ENCODE data around the gene OTOA. TPM values are rescaled to one million over a fixed set of nuclear protein-coding genes. Genes with fewer than 3 reads are reported as not detected.
"Not testable (repeated sequence)": the region's sequence is repeated elsewhere in the genome, so short reads cannot be mapped to it uniquely, and the experiment has no call there.

OTOA gene
- not detected for total RNA-seq

DNA sequence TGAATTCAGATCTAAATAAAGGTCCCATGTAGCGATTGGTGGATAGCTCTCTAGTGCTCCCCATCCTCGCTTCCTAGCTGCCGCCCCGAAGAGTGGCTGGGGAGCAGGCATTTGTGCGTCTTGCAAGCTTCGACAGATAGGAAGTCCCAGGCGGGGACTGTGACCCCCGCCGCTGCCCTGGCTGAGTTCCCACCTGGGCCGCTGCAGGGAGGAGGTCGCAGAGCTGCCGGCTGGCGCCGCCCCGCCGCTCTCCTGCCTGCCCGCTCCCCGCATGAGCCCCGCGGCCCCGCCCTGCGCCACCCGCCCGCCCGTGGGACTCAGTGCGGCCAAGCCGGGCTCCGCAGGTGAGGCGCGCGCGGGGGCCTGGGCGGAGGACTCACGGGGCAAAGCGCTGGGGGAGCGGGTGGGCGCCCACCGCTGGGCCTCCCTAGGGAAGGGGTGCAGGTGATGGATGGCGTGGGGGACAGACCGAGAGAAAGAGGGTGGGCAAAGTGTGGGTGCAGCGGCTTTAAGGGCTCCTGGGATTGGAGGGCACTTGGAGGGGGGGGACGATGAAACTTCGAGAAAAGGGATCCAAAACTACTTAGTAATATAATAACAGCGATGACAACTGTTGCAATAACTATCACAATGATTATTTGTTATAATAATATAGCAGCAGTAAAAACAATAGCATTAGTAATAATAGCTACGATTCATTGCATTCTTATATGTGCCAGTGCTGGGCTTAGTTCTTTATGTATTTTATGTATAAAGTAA is at the start of gene OTOA:
Gene OTOA, plus strand, starts transcription at position 80 of the 759 bp plus-strand sequence. CDS start 14,547 bp downstream, outside the sequence.
- peak within 1 kb of the TSS; percentile 61 for H3K4me3 Mint-ChIP-seq
- ATAC-seq = peak; percentile 89 to 92
- peaks cover 21% of the 10 kb centered on the region for H3K4me1 Mint-ChIP-seq (ENCODE audit: low read depth)
- peaks cover 2% of the 10 kb centered on the region for H3K27me3 Mint-ChIP-seq (ENCODE audit: low read depth)
- H3K9me3 Mint-ChIP-seq = no peaks in the 10 kb centered on the region
- no peaks in the 10 kb centered on the region for H3K36me3 Mint-ChIP-seq (ENCODE audit: insufficient read depth)
- peak; percentile 18 for DNase-seq

DNA sequence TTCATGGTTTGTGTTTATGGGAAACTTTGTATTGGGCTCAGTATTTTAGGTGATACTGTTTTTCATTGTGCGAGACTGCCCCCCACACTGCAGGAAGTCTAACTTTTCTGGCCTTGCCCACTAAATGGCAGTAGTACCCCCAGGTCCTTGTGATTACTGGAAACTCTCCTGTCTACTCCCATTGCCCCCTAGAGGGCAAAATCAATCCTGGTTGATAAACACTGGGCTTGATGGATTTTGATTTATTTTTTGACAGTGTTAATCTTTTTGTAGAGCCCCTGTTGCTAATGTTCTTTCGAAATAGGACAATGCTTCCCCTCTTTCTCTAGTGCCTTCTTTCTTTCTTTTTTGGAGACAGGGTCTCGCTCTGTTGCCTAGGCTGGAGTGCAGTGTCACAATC is 48.9 kb upstream of the OTOA start:
- no peak overlapping the region for H3K4me3 Mint-ChIP-seq
- H3K27me3 Mint-ChIP-seq (ENCODE audit: low read depth) = no peaks in the 10 kb centered on the region
- H3K36me3 Mint-ChIP-seq (ENCODE audit: insufficient read depth) = peaks cover 6% of the 10 kb centered on the region
- ATAC-seq = no peak
- H3K4me1 Mint-ChIP-seq (ENCODE audit: low read depth) = peaks cover 68% of the 10 kb centered on the region
- no peaks in the 10 kb centered on the region for H3K9me3 Mint-ChIP-seq
- DNase-seq = no peak

DNA sequence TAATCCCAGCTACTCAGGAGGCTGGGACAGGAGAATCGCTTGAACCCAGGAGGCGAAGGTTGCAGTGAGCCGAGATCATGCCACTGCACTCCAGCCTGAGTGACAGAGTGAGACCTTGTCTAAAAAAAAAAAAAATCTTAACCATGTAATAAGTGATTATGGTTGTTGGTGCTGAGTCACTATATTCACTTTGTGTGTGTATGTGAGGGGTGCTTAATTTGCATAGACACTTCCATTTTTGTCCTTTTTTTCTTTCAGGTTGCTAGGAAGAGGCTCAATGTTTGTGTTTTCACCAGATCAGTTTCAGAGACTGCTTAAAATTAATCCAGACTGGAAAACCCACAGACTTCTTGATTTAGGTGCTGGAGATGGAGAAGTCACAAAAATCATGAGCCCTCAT is 46.2 kb upstream of the OTOA start:
- Mint-ChIP-seq H3K4me3 (no peak overlapping the region), H3K4me1 (ENCODE audit: low read depth) (peaks cover 57% of the 10 kb centered on the region), H3K36me3 (ENCODE audit: insufficient read depth) (peaks cover 12% of the 10 kb centered on the region), H3K9me3 (no peaks in the 10 kb centered on the region), H3K27me3 (ENCODE audit: low read depth) (no peaks in the 10 kb centered on the region)
- ATAC-seq (no peak), DNase-seq (no peak)

DNA sequence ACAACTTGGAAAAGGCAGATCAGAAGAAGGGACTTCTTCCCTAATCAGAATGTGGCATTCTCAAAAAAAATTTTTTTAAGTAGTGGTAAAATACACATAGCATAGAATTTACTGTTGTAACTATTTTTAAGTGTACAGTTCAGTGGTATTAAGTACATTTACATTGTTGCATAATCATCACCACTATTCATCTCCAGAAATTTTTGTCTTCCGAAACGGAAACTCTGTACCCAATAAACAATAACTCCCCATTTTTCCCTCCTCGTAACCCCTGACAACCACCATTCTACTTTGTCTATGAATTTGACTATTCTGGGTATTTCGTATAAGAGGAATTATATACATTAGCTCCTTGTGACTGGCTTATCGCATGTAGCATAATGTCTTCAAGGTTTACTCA is 45.5 kb upstream of the OTOA start:
- ATAC-seq (no peak), DNase-seq (no peak)
- no peak overlapping the region for H3K4me3 Mint-ChIP-seq
- H3K4me1 Mint-ChIP-seq (ENCODE audit: low read depth) = peaks cover 56% of the 10 kb centered on the region
- H3K36me3 Mint-ChIP-seq (ENCODE audit: insufficient read depth) = peaks cover 15% of the 10 kb centered on the region
- H3K27me3 Mint-ChIP-seq (ENCODE audit: low read depth) = no peaks in the 10 kb centered on the region
- no peaks in the 10 kb centered on the region for H3K9me3 Mint-ChIP-seq

DNA sequence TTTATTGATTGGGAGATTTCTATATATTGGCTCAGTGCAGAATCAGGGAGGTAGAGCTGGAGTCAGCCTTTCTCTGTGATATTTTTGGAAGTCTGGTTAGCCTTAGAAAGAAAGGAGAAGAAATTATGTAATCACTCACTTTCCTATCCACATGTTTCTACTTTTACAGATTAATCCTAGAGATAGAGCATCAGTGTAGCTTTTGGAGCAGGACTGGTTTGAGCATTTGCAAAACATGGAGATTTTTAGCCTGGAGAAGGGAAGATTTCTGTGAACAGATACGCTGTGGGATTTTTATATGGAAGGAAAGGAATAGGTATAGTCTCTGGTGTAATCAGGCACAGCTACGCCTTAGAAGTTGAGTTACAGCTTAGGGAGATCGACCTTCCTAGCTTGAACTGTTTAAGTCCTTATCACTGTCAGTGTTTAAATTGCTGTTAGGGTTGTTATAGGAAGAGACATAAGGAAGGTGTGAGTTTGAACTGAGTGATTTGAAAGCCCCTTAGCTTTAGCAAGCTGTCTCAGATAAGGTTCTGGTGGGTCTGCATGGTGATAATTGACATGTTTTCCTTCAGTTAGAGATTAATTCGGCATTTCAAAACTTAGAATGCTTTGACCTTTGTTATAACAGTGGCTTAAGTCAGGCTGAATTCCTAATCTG is 43.9 kb upstream of the OTOA start:
- Mint-ChIP-seq H3K4me3 (no peak overlapping the region), H3K9me3 (no peaks in the 10 kb centered on the region), H3K4me1 (ENCODE audit: low read depth) (peaks cover 52% of the 10 kb centered on the region), H3K36me3 (ENCODE audit: insufficient read depth) (peaks cover 20% of the 10 kb centered on the region), H3K27me3 (ENCODE audit: low read depth) (no peaks in the 10 kb centered on the region)
- ATAC-seq (no peak), DNase-seq (no peak)

DNA sequence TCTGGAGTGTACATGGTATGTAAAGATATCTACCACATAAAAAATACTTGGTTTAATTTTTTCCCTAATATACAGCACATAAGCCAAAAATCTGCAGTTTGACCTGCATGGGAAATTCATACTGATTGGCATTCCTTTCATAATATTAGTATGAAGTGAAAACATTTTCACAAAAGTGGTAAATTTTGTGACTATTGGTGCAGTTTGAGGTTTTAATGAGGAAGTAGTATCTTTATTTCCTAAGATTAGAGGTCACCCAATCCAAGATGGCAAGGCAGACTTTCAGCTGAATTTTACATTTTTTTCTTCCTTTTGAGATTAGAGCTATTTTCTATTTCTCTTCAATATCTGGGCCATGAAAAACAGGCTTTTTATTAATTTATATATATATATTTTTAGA is 43.2 kb upstream of the OTOA start:
- Mint-ChIP-seq H3K36me3 (ENCODE audit: insufficient read depth) (peaks cover 24% of the 10 kb centered on the region), H3K4me1 (ENCODE audit: low read depth) (peaks cover 49% of the 10 kb centered on the region), H3K9me3 (no peaks in the 10 kb centered on the region)

DNA sequence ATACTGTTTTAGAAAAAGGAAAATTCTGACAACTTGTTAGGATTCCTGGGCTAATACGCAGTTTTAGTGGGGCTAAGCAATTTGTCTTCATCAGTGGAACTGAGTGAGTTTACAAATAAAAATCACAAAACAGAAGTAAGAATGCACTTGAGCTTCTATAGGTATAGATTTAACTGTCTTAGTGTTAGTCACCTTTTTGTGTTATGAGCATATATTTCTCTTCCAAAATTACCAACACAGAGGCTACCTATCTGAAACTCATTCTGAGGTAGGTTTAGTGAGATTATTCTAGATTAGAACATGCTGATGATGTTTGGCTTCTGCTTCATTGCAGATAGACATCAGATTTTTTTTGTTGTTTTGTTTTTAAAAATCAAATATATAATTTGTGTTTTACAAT is 41.2 kb upstream of the OTOA start:
- H3K36me3 Mint-ChIP-seq (ENCODE audit: insufficient read depth) = peaks cover 34% of the 10 kb centered on the region
- DNase-seq (no peak), ATAC-seq (no peak)
- H3K27me3 Mint-ChIP-seq (ENCODE audit: low read depth) = no peaks in the 10 kb centered on the region
- no peaks in the 10 kb centered on the region for H3K9me3 Mint-ChIP-seq
- H3K4me3 Mint-ChIP-seq = no peak overlapping the region
- H3K4me1 Mint-ChIP-seq (ENCODE audit: low read depth) = peaks cover 52% of the 10 kb centered on the region

More for the DNA sequence above, 43.2 kb upstream of the OTOA start:
- no peaks in the 10 kb centered on the region for H3K27me3 Mint-ChIP-seq (ENCODE audit: low read depth)
- no peak overlapping the region for H3K4me3 Mint-ChIP-seq
- ATAC-seq = no peak
- no peak for DNase-seq

DNA sequence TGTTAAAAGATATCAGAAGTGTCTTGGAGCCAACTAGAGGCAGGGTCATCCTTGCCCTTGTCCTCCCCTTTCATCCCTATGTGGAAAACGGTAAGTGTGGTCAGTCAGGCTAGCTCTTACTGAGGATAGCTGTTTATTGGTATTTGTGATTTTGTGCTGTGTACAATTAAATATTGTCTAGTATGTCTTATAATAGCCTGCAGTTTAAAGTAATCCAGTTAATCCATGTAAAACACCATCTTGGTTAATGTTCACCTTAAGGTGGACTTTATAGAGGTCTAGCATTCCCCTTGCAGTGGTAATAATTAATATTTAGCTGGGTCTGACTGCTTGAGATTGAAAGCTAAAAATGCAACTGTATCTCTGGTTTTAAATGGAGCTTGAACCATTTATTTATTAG is 38.7 kb upstream of the OTOA start:
- DNase-seq (no peak), ATAC-seq (no peak)
- Mint-ChIP-seq H3K36me3 (ENCODE audit: insufficient read depth) (peaks cover 48% of the 10 kb centered on the region), H3K27me3 (ENCODE audit: low read depth) (no peaks in the 10 kb centered on the region), H3K4me3 (no peak overlapping the region), H3K4me1 (ENCODE audit: low read depth) (peaks cover 40% of the 10 kb centered on the region), H3K9me3 (no peaks in the 10 kb centered on the region)

DNA sequence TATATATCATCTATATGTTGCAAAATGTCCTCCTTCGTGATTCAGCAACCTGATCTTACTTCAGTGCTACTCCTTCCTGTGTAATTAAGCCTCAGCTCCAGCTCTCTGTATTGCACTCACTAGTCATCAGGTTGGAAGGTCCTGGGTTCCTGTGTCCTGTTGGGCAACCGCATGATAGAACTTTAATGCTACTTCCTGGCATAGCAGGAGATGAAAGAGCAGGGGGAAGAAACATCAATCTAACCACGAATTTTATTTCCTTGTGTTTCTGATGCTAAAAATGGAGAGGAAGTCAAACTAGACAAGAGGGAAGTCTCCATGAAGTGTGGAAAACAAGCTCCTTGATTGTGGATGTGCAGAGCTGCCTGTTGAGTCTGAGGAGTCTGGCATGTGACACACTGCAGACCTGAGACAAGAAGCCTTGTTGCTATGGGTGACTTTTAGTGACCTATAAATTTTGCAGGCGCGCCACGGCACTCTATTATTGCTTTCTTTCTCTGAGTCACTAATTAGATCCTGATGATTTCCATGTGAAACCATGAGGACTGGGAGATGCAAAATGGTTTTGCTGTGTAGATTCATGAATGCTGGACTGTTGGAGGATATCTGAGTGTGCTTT is 37.0 kb upstream of the OTOA start:
- no peaks in the 10 kb centered on the region for H3K27me3 Mint-ChIP-seq (ENCODE audit: low read depth)
- H3K36me3 Mint-ChIP-seq (ENCODE audit: insufficient read depth) = peaks cover 43% of the 10 kb centered on the region
- peaks cover 32% of the 10 kb centered on the region for H3K4me1 Mint-ChIP-seq (ENCODE audit: low read depth)
- ATAC-seq (peak; percentile 54 to 62), DNase-seq (no peak)
- H3K9me3 Mint-ChIP-seq = no peaks in the 10 kb centered on the region
- H3K4me3 Mint-ChIP-seq = peak overlapping the region; percentile 2

DNA sequence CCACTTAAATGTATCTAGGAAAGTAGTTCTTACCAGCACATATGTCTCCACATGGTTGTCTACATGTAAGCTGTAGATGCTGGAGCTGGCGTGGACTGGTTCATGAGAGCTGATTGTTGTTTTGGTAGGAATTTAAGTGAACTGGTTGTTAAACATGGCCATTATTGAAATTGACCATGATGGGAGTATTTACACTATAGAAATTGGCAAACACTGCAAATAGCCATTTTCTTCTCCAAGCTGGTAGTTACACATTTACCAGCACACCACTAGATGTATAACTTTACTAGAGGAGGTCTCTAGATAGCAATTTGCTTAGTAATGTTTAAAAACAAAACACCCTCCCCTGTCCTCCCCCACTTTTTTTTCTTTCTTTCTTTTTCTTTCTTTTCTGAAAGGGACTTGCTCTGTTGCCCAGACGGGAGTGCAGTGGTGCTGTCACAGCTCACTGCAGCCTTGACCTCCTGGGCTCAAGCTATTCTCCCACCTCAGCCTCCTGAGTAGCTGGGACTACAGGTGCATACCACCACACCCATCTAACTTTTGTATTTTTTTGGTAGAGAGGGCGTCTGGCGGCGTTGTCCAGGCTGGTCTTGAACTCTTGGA is 35.5 kb upstream of the OTOA start:
- Mint-ChIP-seq H3K27me3 (ENCODE audit: low read depth) (no peaks in the 10 kb centered on the region), H3K36me3 (ENCODE audit: insufficient read depth) (peaks cover 41% of the 10 kb centered on the region), H3K4me1 (ENCODE audit: low read depth) (peaks cover 27% of the 10 kb centered on the region), H3K4me3 (no peak overlapping the region), H3K9me3 (no peaks in the 10 kb centered on the region)
- DNase-seq (no peak), ATAC-seq (no peak)

DNA sequence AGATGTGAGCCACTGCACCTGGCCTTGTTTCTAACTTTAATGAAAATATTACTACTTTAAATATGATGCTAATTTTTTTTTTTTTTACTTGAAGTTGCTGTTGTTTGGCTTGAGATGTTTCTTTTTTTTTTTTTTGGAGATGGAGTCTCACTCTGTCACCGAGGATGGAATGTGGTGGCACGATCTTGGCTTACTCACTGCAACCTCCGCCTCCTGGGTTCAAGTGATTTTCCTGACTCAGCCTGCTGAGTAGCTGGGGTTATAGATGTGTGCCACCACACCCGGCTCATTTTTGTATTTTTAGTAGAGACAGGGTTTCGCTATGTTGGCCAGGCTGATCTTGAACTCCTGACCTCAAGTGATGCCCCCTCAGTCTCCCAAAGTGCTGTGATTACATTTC is 35.0 kb upstream of the OTOA start:
- no peak overlapping the region for H3K4me3 Mint-ChIP-seq
- DNase-seq (no peak), ATAC-seq (no peak)
- H3K27me3 Mint-ChIP-seq (ENCODE audit: low read depth) = no peaks in the 10 kb centered on the region
- H3K36me3 Mint-ChIP-seq (ENCODE audit: insufficient read depth) = peaks cover 37% of the 10 kb centered on the region
- no peaks in the 10 kb centered on the region for H3K9me3 Mint-ChIP-seq
- peaks cover 27% of the 10 kb centered on the region for H3K4me1 Mint-ChIP-seq (ENCODE audit: low read depth)

DNA sequence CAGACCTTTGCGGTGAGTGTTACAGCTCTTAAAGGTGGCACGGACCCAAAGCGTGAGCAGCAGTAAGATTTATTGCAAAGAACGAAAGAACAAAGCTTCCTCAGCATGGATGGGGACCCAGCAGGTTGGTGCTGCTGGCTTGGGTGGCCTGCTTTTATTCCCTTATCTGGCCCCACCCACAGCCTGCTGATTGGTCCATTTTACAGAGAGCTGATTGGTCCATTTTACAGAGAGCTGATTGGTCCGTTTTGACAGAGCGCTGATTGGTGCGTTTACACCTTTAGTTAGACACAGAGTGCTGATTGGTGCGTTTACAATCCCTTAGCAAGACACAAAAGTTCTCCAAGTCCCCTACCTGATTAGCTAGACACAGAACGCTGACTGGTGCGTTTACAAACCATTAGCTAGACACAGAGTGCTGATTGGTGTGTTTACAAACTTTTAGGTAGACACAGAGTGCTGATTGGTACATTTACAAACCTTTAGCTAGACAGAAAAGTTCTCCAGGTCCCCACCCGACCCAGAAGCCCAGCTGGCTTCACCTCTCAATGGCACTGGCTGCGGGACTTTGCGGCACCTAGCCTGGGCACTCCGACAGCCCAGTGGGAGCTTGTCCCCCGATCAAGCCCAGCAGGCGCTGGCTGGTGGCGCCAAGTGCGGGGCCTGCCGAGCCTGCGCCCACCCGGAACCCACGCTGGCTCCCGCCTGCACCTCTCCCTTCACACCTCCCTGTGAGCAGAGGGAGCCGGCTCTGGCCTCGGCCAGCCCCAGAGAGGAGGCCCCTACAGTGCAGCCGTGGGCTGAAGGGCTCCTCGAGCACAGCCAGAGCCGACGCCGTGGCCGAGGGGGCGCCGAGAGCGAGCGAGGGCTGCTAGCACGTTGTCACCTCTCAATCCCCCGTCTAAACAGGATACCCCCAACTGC is 33.9 kb upstream of the OTOA start:
- Mint-ChIP-seq H3K4me1 (ENCODE audit: low read depth) (peaks cover 23% of the 10 kb centered on the region), H3K36me3 (ENCODE audit: insufficient read depth) (peaks cover 35% of the 10 kb centered on the region)
- not testable (repeated sequence) for H3K4me3 Mint-ChIP-seq; ATAC-seq; H3K27me3 Mint-ChIP-seq (ENCODE audit: low read depth); H3K9me3 Mint-ChIP-seq; DNase-seq

DNA sequence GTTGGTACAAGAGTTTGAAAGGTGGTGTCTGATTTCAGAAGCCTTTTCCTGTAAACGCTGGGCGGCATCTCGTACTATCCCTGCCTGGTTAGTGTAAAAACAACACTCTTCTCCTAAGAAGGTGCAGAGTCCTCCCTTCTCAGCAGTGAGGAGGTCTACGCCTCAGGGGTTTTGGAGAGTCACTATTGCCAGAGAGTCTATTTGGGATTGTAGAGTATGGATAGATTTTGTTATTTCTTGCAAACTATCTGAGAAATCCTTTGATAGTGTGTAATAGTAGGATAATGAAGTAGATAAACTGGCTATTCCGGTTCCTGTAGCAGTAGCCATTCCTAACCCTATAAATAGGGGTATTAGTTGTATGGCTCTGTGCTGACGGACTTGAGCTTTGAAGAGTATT is 32.9 kb upstream of the OTOA start:
- DNase-seq; H3K4me3 Mint-ChIP-seq; H3K9me3 Mint-ChIP-seq; ATAC-seq; H3K27me3 Mint-ChIP-seq (ENCODE audit: low read depth): not testable (repeated sequence)
- peaks cover 39% of the 10 kb centered on the region for H3K36me3 Mint-ChIP-seq (ENCODE audit: insufficient read depth)
- peaks cover 17% of the 10 kb centered on the region for H3K4me1 Mint-ChIP-seq (ENCODE audit: low read depth)

DNA sequence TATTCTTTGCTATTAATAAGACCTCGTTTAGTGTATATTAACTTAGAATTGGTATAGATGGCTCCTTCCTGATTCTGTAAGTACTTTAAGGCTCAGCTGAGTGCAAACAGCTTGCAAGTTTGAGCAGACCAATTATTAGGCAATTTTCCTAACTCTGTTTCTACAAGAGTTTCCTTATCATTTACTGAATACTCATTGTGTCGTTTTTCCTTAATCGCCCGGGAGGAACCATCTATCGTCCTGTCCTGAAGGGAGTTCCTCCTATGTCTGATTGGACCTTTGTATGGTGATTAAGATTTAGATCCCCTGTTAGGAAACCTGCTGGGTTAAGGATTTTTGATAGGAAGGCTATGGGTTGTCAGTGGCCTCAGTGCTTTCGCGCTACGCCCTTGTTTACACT is 32.4 kb upstream of the OTOA start:
- H3K27me3 Mint-ChIP-seq (ENCODE audit: low read depth); DNase-seq; H3K9me3 Mint-ChIP-seq; ATAC-seq; H3K4me3 Mint-ChIP-seq: not testable (repeated sequence)
- peaks cover 40% of the 10 kb centered on the region for H3K36me3 Mint-ChIP-seq (ENCODE audit: insufficient read depth)
- H3K4me1 Mint-ChIP-seq (ENCODE audit: low read depth) = peaks cover 14% of the 10 kb centered on the region
